T-helper 1 cell (primary cell): Measurements from ENCODE around the gene FBP2.

ENCODE experiments used
- DNase-seq, 5 donors: peaks; one replicate each; pipeline ENCODE4 v3.0.0-alpha.2; 2012 to 2020
- total RNA-seq, 4 donors: gene quantifications; one replicate each; lab custom pipeline; 2026; lab: John Stamatoyannopoulos, UW

Gene FBP2
- 0 reads per million in 4 donors for total RNA-seq

- DNase-seq, result no peak
These were observed at the start of gene FBP2 for GRCh38 chr9:94593459-94594345. Gene FBP2 (minus strand): TSS chr9:94593824. CDS start chr9:94593726, 98 bp downstream.

DNA sequence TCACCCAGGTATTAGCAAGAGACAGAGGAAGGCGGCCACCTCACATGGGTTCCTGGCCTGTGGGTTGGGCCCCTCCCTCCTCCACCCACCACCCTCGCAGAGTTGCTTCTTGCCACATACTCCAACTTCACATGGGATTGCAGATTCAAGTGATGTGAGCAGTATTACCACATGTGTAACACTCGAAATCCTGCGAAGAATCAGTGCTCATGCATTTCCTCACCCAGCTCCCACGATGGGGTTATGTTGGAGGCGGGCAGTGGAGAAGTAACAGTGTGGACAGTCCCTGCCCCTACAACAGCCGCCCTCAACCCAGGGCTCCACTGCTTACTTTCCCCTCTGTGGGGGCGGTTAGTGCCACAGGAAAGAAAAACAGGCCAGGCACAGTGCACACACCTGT is 49.6 kb upstream of the FBP2 start:
- no peak for DNase-seq

DNA sequence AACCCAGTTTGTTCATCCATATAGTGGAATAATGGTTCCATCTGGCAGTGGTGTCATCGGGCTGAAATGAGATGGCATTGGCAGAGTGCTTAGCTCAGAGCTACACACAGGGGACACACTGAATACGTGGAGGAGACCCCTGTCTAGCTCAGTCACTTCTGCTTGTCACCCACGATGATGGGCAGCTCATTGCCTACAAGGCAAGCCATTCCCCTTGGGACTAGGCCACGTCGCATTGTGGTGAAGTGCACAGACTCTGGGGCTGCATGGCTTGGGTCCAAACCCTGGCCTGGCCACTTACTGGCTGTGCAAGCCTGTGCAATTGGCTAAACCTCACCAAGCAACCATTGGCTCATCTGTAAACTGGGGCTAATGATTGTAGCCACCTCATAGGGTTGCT is 48.9 kb upstream of the FBP2 start:
- no peak for DNase-seq

- DNase-seq, result no peak
These were observed 46.4 kb upstream of the FBP2 start for GRCh38 chr9:94639999-94640376.

DNA sequence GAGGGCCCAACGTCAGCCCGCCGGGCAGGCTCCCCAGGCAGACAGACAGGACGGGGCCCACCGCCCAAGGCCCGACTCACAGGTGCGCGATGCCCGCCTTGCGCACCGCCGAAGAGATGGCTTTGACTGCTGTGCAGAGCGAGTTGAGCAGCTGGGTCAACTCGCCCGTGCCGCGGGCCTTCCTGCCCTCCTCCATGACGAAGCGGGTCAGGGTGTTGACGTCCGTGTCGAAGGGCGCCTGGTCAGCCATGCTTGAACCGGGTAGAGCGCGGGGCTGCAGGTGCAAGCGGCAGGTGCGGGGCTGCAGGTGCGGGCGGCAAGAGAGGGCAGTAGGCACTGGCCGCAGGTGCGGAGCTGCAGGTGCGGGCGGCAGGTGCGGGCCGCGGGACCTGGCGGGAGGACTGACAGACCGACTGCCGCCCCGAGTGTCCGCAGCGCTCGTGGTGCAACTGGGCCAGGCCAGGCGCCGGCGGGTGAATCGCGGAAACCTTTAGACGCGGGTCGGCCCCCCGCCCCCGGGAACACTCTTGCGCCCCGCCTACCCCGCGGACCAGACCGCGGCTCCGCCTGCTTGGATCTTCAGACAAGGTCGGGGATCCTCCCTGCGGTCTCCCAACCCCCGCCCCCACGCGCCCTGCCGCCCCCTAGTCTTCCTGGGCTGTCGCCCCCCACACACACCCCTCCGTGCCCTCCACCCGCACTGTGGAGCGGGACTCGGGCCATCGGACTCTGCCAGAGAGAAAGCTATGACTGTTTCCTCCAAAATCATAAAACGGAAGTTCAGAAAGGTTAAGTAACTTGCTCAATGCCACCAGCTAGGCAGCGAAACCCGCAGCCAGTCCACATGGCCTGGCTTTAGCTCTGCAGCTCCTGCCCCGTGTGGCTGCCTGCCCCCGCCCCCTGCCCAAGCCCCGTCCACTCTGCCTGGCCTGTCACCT is 45.7 kb upstream of the FBP2 start, which contains the start of gene FBP1:
Gene FBP1 (minus strand): TSS at position 458 of the 938 bp plus-strand sequence. CDS start 208 bp downstream, at position 250.
- DNase-seq, result peak; percentile 16 to 33 (median 20)

- no peak for DNase-seq
These were observed 44.9 kb upstream of the FBP2 start for GRCh38 chr9:94638335-94639060.

DNA sequence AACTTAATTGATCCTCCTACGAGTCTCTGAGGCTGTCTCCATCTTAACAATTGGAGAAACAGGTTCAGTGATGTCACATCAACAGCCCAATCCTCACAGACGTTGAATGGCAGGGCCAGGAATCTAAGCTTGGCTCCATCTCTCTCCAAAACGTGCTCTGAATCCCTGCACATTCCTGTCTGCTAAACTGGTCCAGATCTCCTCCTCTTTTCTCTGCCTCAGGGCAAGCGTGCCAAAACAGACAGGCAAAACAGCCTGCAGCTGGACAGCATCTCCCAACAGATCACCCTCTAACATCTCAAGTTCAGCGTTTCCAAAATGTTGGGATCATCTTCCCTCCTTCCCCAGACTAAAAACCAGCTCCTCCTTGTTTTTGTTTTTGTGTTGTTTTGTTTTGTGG is 39.1 kb upstream of the FBP2 start:
- DNase-seq, result no peak

GRCh38 chr9:94631599-94631998 is 38.0 kb upstream of the FBP2 start:
- DNase-seq, result no peak

DNA sequence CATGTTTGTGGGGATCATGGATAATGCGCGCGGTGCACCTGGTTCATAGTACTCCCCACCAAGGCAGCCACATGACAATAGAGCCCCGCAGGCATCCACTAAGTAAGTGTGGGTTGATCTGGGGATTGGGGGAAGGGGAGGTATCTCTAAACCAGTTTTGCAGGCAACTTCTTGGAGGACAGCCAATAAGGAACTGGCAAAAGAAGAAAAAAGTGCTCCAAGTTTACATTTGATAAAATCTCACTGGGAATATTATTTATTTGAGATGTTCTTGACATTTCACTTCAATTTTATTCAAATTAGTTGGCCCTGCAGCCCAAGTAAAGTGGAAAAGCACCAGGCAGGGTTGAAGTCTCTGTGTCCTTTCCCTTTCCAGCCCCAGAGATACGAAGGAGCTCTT is 37.2 kb upstream of the FBP2 start:
- DNase-seq, result no peak

GRCh38 chr9:94630281-94630680 is 36.7 kb upstream of the FBP2 start:
- DNase-seq, result no peak

GRCh38 chr9:94627287-94627686 is 33.7 kb upstream of the FBP2 start:
- no peak for DNase-seq

DNA sequence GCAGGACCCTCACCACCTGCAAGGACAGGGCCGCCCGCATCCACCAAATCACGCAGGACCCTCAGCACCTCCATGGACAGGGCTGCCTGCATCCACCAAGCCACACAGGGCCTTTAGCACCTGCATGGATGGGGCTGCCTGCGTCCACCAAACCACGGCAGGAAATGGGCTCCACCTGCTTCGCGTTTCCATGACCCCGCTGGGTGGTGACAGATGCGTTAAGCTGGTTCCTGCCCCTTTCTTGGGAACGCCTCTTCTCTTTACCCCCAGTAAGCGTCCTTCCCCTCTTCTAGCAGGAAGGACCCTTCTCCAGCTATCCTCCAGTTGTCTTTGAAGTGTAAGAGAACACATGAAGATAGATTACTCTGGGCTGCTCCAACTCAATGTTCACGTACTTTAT is 32.2 kb upstream of the FBP2 start:
- no peak for DNase-seq

DNA sequence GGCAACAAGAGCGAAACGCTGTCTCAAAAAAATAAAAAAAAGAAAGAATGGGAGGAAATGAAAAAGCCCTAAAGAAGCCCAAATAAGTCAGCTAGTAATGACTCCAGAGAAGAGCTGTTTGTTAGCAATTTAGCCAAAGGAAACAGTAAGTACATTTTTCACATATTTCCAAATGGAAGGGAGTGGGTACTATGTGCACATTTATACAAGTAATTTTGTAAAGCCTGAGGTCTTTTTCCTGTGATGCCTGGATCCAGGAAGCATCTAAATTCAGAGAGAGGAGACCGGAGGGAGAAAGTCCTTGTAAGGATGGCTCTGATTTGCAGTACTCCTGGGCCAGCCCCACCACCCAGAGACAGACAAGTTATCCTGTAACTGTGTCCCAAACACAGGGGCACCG is 31.0 kb upstream of the FBP2 start:
- no peak for DNase-seq

GRCh38 chr9:94623253-94623652 is 29.6 kb upstream of the FBP2 start:
- DNase-seq, result no peak

- no peak for DNase-seq
These were observed 28.6 kb upstream of the FBP2 start for GRCh38 chr9:94622087-94622800.

- DNase-seq, result no peak
These were observed 25.4 kb upstream of the FBP2 start for GRCh38 chr9:94619026-94619425.

GRCh38 chr9:94613003-94613402 is 19.4 kb upstream of the FBP2 start:
- no peak for DNase-seq

GRCh38 chr9:94612071-94612470 is 18.4 kb upstream of the FBP2 start:
- no peak for DNase-seq

GRCh38 chr9:94611638-94612068 is 18.0 kb upstream of the FBP2 start:
- DNase-seq, result peak in 1 of 5 donors; percentile 20

- DNase-seq, result no peak
These were observed 16.6 kb upstream of the FBP2 start for GRCh38 chr9:94610181-94610606.

- DNase-seq, result no peak
These were observed 13.7 kb upstream of the FBP2 start for GRCh38 chr9:94607423-94607691.
